ENCODE measurements around the gene LGALS12. TPM values are rescaled to one million over a fixed set of nuclear protein-coding genes. Genes with fewer than 3 reads are reported as not detected.
A peak's percentile ranks its signal among the peaks of the same experiment; 100 is the strongest.

LGALS12 gene
- total RNA-seq (2014; rRNA removed; shearing (Covaris generic)): not detected in 2 replicates
- polyA plus RNA-seq (2015; cell fraction: cytosol; rRNA removed): 0.31 TPM in 1 of 2 replicates, not detected in the other
- 0.23 TPM in 1 of 2 replicates, not detected in the other for polyA plus RNA-seq (2015; cell fraction: nucleus; rRNA removed)

- peak; percentile 17 for DNase-seq (ENCODE audit: low read depth)
Observed at GRCh38 chr11:63505857-63506528, at the start of gene LGALS12. TSS of gene LGALS12 (plus strand) at chr11:63506084. CDS start at chr11:63506459, 375 bp downstream.

- DNase-seq (ENCODE audit: low read depth): peak; percentile 11
Observed at GRCh38 chr11:63459586-63459985, 46.3 kb upstream of the LGALS12 start.

- DNase-seq (ENCODE audit: low read depth): no peak
Observed at GRCh38 chr11:63462137-63462536, 43.7 kb upstream of the LGALS12 start.

GRCh38 chr11:63470311-63470710 lies 35.6 kb upstream of the LGALS12 start:
- DNase-seq (ENCODE audit: low read depth): no peak

- DNase-seq (ENCODE audit: low read depth): no peak
Observed at GRCh38 chr11:63472372-63472771, 33.5 kb upstream of the LGALS12 start.

- no peak for DNase-seq (ENCODE audit: low read depth)
Observed at GRCh38 chr11:63476618-63477017, 29.3 kb upstream of the LGALS12 start.

- peak; percentile 69 for DNase-seq (ENCODE audit: low read depth)
Observed at GRCh38 chr11:63478896-63479295, 27.0 kb upstream of the LGALS12 start.

GRCh38 chr11:63480039-63480438 lies 25.8 kb upstream of the LGALS12 start:
- no peak for DNase-seq (ENCODE audit: low read depth)

- DNase-seq (ENCODE audit: low read depth): no peak
Observed at GRCh38 chr11:63485777-63486176, 20.1 kb upstream of the LGALS12 start.

GRCh38 chr11:63488789-63489188 lies 17.1 kb upstream of the LGALS12 start:
- DNase-seq (ENCODE audit: low read depth): no peak

GRCh38 chr11:63489879-63490278 lies 16.0 kb upstream of the LGALS12 start:
- no peak for DNase-seq (ENCODE audit: low read depth)

- no peak for DNase-seq (ENCODE audit: low read depth)
Observed at GRCh38 chr11:63490551-63491239, 15.2 kb upstream of the LGALS12 start, which contains the start of gene PLAAT5. TSS of gene PLAAT5 (minus strand) at chr11:63491167. CDS start at chr11:63491034, 133 bp downstream.

GRCh38 chr11:63491240-63491587 lies 14.7 kb upstream of the LGALS12 start:
- no peak for DNase-seq (ENCODE audit: low read depth)

- DNase-seq (ENCODE audit: low read depth): no peak
Observed at GRCh38 chr11:63491636-63492372, 14.1 kb upstream of the LGALS12 start.

- no peak for DNase-seq (ENCODE audit: low read depth)
Observed at GRCh38 chr11:63492441-63492840, 13.4 kb upstream of the LGALS12 start.

- DNase-seq (ENCODE audit: low read depth): no peak
Observed at GRCh38 chr11:63493127-63493526, 12.8 kb upstream of the LGALS12 start.

- no peak for DNase-seq (ENCODE audit: low read depth)
Observed at GRCh38 chr11:63494975-63495374, 10.9 kb upstream of the LGALS12 start.

GRCh38 chr11:63499874-63500273 lies 6.0 kb upstream of the LGALS12 start:
- no peak for DNase-seq (ENCODE audit: low read depth)

GRCh38 chr11:63501236-63501635 lies 4.6 kb upstream of the LGALS12 start:
- no peak for DNase-seq (ENCODE audit: low read depth)

GRCh38 chr11:63502252-63502820 lies 3.5 kb upstream of the LGALS12 start:
- DNase-seq (ENCODE audit: low read depth): no peak

- DNase-seq (ENCODE audit: low read depth): no peak
Observed at GRCh38 chr11:63503492-63503891, 2.4 kb upstream of the LGALS12 start.

GRCh38 chr11:63504054-63504453 lies 1.8 kb upstream of the LGALS12 start:
- DNase-seq (ENCODE audit: low read depth): no peak

Data from HT1080 (cell line).